ENCODE measurements around the gene TRUB1.

Gene TRUB1

DNA sequence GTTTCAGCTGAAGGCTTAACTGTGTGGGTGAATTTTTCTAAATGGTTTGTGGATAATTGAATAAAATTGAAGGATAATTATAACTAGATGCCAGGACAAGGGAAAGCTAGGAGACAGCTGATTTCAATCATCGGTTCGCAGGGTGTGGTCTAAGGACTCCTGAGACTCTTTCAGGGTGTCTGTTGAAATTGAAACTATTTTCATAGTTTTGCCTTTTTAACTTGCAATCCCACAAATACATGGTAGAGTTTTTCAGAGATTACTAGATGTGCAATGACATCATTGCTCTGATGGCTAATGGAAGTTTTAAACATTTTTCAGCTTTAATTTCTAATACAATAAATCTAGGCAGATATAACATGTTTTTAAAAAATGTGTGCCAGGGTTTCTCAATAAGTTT lies 18.5 kb downstream of the TRUB1 start:
- Histone ChIP-seq H3K36me3 (ENCODE audit: low read depth) (peaks cover 51% of the 10 kb centered on the region), H3K27me3 (ENCODE audit: insufficient read depth, poor library complexity, severe bottlenecking) (no peaks in the 10 kb centered on the region), H3K4me1 (ENCODE audit: insufficient read depth, poor library complexity, severe bottlenecking) (no peaks in the 10 kb centered on the region), H3K4me3 (ENCODE audit: severe bottlenecking) (no peak overlapping the region), H3K9me3 (ENCODE audit: severe bottlenecking) (no peaks in the 10 kb centered on the region), H3K27ac (ENCODE audit: poor library complexity, severe bottlenecking) (no peak overlapping the region)
- no peak for TF ChIP-seq CTCF (IDR thresholded peaks at IDR 0.05; ENCODE audit: poor library complexity, severe bottlenecking)
- ATAC-seq (ENCODE audit: low read depth) (no peak), DNase-seq (ENCODE audit: low spot score) (no peak)

DNA sequence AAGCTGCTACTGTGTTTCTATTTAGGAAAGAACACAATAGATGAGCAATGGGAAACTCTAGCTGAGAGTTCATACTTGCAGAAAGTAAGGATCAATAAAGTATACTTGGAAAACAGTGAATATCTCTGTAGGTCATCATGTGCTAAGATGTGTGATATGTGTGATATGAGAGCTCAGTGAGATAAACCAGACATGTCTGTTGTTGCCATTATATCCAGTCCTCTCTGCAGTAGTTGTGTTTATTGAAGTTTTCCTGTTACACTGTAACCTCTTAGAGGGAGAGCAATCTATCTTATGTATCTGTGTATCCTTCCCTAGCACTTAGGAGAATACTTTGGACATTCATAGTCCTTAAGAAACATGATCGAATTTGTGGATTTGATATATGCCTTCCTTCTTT lies 19.1 kb downstream of the TRUB1 start:
- TF ChIP-seq CTCF (IDR thresholded peaks at IDR 0.05; ENCODE audit: poor library complexity, severe bottlenecking), result no peak
- Histone ChIP-seq H3K9me3 (ENCODE audit: severe bottlenecking) (no peaks in the 10 kb centered on the region), H3K27me3 (ENCODE audit: insufficient read depth, poor library complexity, severe bottlenecking) (no peaks in the 10 kb centered on the region), H3K4me3 (ENCODE audit: severe bottlenecking) (no peak overlapping the region), H3K4me1 (ENCODE audit: insufficient read depth, poor library complexity, severe bottlenecking) (no peaks in the 10 kb centered on the region), H3K27ac (ENCODE audit: poor library complexity, severe bottlenecking) (no peak overlapping the region), H3K36me3 (ENCODE audit: low read depth) (peaks cover 46% of the 10 kb centered on the region)
- DNase-seq (ENCODE audit: low spot score) (no peak), ATAC-seq (ENCODE audit: low read depth) (no peak)

GRCh38 chr10:114957673-114958072 lies 19.7 kb downstream of the TRUB1 start:
- Histone ChIP-seq H3K9me3 (ENCODE audit: severe bottlenecking) (no peaks in the 10 kb centered on the region), H3K4me1 (ENCODE audit: insufficient read depth, poor library complexity, severe bottlenecking) (no peaks in the 10 kb centered on the region), H3K4me3 (ENCODE audit: severe bottlenecking) (no peak overlapping the region), H3K27me3 (ENCODE audit: insufficient read depth, poor library complexity, severe bottlenecking) (no peaks in the 10 kb centered on the region), H3K36me3 (ENCODE audit: low read depth) (peaks cover 45% of the 10 kb centered on the region), H3K27ac (ENCODE audit: poor library complexity, severe bottlenecking) (no peak overlapping the region)
- no peak for TF ChIP-seq CTCF (IDR thresholded peaks at IDR 0.05; ENCODE audit: poor library complexity, severe bottlenecking)
- no peak for DNase-seq (ENCODE audit: low spot score)
- ATAC-seq (ENCODE audit: low read depth), result no peak

- Histone ChIP-seq H3K4me3 (ENCODE audit: severe bottlenecking) (no peak overlapping the region), H3K27me3 (ENCODE audit: insufficient read depth, poor library complexity, severe bottlenecking) (no peaks in the 10 kb centered on the region), H3K9me3 (ENCODE audit: severe bottlenecking) (no peaks in the 10 kb centered on the region), H3K4me1 (ENCODE audit: insufficient read depth, poor library complexity, severe bottlenecking) (no peaks in the 10 kb centered on the region), H3K36me3 (ENCODE audit: low read depth) (peaks cover 32% of the 10 kb centered on the region), H3K27ac (ENCODE audit: poor library complexity, severe bottlenecking) (no peak overlapping the region)
- no peak for DNase-seq (ENCODE audit: low spot score)
- no peak for TF ChIP-seq CTCF (IDR thresholded peaks at IDR 0.05; ENCODE audit: poor library complexity, severe bottlenecking)
- no peak for ATAC-seq (ENCODE audit: low read depth)
Observed at GRCh38 chr10:114962441-114962840, 24.4 kb downstream of the TRUB1 start.

DNA sequence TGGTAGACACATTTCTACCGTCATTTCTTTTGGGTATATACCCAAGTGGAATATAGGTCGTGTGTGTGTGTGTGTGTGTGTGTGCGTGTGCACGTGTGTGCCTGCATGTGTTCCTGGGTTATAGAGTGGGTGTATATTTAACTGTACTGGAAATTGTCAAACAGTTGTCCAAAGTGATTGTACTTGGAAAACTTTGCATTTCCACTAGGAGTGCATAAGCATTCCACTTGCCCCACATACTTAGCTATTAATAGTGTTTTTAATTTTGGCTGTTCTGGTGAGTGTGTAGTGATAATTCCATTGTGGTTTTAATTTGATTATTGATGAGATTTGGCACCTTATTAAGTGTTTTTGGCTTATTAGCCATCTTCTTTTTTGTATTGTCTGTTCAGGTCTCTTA lies 25.9 kb downstream of the TRUB1 start:
- H3K36me3 ChIP-seq (ENCODE audit: low read depth), result peaks cover 35% of the 10 kb centered on the region
- DNase-seq (ENCODE audit: low spot score) (no peak), ATAC-seq (ENCODE audit: low read depth) (no peak)
- no peak overlapping the region for H3K27ac ChIP-seq (ENCODE audit: poor library complexity, severe bottlenecking)
- H3K4me1 ChIP-seq (ENCODE audit: insufficient read depth, poor library complexity, severe bottlenecking), result no peaks in the 10 kb centered on the region
- TF ChIP-seq CTCF (IDR thresholded peaks at IDR 0.05; ENCODE audit: poor library complexity, severe bottlenecking), result no peak
- no peak overlapping the region for H3K4me3 ChIP-seq (ENCODE audit: severe bottlenecking)
- H3K9me3 ChIP-seq (ENCODE audit: severe bottlenecking), result no peaks in the 10 kb centered on the region
- no peaks in the 10 kb centered on the region for H3K27me3 ChIP-seq (ENCODE audit: insufficient read depth, poor library complexity, severe bottlenecking)

All from RWPE2 (cell line).